ENCODE results near the gene CCDC183.

DNA sequence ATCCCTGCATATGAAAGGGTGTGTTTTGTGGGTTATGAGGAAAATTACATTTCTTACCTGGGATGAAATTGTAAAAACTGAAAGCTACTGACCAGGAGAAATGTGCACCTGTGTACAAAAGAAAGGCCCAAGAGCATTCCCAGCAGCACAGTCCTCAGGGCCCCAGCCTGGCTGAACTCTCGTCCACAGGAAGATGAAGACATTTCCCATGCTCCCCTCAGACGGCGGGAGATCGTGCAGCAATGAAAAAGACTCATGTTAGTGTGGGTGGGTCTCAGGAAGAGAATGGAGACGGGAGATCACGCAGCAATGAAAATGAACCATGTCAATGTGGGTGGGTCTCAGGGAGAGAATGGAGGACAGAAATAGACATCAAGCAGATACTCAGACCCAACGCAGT lies 19.2 kb upstream of the CCDC183 start:
- TF ChIP-seq, protein P1, sequence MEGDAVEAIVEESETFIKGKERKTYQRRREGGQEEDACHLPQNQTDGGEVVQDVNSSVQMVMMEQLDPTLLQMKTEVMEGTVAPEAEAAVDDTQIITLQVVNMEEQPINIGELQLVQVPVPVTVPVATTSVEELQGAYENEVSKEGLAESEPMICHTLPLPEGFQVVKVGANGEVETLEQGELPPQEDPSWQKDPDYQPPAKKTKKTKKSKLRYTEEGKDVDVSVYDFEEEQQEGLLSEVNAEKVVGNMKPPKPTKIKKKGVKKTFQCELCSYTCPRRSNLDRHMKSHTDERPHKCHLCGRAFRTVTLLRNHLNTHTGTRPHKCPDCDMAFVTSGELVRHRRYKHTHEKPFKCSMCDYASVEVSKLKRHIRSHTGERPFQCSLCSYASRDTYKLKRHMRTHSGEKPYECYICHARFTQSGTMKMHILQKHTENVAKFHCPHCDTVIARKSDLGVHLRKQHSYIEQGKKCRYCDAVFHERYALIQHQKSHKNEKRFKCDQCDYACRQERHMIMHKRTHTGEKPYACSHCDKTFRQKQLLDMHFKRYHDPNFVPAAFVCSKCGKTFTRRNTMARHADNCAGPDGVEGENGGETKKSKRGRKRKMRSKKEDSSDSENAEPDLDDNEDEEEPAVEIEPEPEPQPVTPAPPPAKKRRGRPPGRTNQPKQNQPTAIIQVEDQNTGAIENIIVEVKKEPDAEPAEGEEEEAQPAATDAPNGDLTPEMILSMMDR (IDR thresholded peaks at IDR 0.05; ENCODE audit: low read length): no peak
- no peak for TF ChIP-seq EZH2 (optimal IDR thresholded peaks at IDR 0.05; ENCODE audit: low read depth, low read length)
